ENCODE results near the gene EFNA5.

- TF ChIP-seq CTCF (IDR thresholded peaks at IDR 0.05) (no peak), POLR2A (IDR thresholded peaks at IDR 0.05) (no peak)
Observed at GRCh38 chr5:107472620-107473064, 198.1 kb downstream of the EFNA5 start.

Data from lower leg skin (tissue), 3 donors.